ENCODE measurements around the gene SLC5A7.

Gene SLC5A7

DNA sequence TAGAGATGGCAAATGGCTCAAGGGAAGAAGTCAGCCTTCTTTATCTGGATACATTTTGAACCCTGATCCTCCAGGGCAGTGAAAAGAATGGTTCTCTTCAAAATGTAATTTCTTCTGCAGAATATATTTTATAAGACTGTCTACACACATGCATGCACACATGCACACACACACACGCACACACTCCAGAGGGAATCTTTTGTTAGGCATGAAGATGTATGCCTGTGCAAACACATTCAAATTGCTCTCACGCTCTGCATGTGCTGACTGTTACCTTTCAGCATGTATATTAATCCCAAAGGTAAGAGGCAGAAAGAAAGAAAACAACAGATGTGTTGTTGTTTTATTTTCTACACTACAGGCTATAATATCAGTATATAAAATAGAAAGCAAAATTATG, 43.2 kb downstream of the SLC5A7 start:
- no peak for TF ChIP-seq GATA3 (IDR thresholded peaks at IDR 0.05; ENCODE audit: low read depth, low read length)
- no peak for TF ChIP-seq GATA2 (IDR thresholded peaks at IDR 0.05; ENCODE audit: low read depth, low read length)

DNA sequence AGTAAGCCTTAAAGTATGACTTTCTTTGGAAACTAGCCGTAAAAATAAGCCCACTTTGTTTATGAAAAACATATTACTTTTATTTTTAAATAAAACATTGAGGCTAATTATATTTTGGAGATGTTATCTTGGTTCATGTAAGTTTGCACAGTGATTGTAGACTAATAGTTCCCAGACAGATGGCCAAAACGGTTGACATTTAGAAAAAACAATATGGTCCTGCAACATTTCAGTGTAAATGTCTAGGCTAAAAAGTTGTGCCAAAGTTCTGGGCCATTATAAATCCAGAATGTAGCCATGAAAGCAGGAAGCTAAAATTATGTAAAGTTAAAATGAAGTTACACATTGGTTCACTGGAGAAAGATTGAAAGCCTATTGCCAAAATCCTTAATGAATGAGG, 43.6 kb downstream of the SLC5A7 start:
- TF ChIP-seq GATA3 (IDR thresholded peaks at IDR 0.05; ENCODE audit: low read depth, low read length) (no peak), GATA2 (IDR thresholded peaks at IDR 0.05; ENCODE audit: low read depth, low read length) (no peak)

DNA sequence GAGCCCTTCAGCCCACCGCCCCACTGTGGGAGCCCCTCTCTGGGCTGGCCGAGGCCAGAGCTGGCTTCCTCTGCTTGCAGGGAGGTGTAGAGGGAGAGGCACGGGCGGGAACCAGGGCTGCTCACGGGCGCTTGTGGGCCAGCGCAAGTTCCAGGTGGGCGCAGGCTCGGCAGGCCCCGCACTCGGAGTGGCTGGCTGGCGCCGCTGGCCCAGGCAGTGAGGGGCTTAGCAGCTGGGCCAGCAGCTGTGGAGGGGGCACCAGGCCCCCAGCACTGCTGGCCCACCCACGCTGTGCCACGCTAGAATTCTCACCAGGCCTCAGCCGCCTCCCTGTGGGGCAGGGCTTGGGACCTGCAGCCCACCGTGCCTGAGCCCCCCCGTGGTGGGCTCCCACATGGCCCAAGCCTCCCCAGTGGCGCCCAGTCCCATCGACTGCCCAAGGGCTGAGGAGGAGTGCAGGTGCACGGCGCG, 45.2 kb downstream of the SLC5A7 start:
- TF ChIP-seq GATA2 (IDR thresholded peaks at IDR 0.05; ENCODE audit: low read depth, low read length) = no peak
- TF ChIP-seq GATA3 (IDR thresholded peaks at IDR 0.05; ENCODE audit: low read depth, low read length) = no peak

DNA sequence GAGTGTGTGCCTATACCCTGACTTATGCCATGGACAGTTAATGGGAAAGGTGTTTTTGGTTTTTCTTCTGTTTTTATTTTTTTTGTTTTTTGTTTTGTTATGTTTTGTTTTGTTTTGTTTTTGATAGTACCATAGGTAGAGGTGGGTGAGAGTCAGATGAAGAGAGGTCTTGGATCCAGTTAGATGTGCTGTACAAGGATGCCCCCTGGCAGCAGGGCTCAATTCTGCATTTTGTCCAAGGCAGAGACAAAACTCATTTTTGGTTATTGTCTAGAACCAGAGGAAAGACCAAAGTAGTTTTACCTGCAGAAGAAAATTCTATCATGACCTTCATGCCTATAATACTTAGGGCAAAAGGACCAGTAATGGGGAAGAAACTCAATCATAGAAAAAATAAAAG, 48.5 kb downstream of the SLC5A7 start:
- TF ChIP-seq GATA2 (IDR thresholded peaks at IDR 0.05; ENCODE audit: low read depth, low read length) = no peak
- TF ChIP-seq GATA3 (IDR thresholded peaks at IDR 0.05; ENCODE audit: low read depth, low read length) = no peak

DNA sequence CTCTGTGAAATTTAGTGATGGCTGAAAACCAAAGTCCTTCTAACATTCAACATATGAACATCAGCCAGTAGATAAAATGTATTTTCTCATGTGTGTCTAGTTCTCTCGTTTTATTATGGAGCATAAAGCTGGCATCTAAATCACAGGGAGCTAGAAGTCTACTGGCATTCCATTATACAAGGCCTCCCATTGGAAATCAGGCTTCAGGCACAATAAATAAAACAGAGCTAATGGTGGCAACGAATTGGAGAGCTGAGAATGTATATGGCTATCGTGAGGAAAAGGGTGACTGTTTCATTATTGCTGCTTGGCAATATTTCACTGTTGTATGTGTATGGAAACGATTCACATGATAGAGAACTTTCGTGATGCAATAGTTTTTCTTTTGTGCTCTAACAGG, 62.4 kb downstream of the SLC5A7 start:
- no peak for TF ChIP-seq GATA2 (IDR thresholded peaks at IDR 0.05; ENCODE audit: low read depth, low read length)
- TF ChIP-seq GATA3 (IDR thresholded peaks at IDR 0.05; ENCODE audit: low read depth, low read length) = no peak

DNA sequence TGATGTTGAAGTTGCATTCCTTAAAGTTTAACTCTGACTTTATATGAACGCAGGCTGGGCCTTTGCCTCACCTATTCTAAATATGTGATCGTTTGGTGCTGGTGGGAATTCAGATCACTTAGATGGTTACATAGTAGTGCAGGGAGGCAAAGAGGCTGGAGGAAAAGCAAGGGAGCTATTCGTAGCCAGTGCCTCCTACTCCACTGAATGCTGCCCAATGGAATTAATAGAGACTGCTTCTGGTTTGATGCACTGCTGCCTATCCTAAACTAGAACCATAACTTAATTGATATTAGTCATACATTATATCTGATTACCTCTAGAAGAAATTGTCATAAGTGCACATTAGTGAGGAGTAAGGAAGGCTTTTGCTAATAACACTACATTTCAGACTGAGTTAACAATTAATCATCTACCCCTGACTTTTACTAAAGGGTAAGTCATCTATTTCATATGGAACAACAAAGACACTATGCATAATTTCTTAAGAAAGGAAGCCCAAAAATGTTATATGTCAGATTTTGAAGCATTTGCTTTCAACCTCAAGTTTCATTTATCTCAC, 72.3 kb downstream of the SLC5A7 start:
- no peak for TF ChIP-seq GATA3 (IDR thresholded peaks at IDR 0.05; ENCODE audit: low read depth, low read length)
- TF ChIP-seq GATA2 (IDR thresholded peaks at IDR 0.05; ENCODE audit: low read depth, low read length) = no peak

DNA sequence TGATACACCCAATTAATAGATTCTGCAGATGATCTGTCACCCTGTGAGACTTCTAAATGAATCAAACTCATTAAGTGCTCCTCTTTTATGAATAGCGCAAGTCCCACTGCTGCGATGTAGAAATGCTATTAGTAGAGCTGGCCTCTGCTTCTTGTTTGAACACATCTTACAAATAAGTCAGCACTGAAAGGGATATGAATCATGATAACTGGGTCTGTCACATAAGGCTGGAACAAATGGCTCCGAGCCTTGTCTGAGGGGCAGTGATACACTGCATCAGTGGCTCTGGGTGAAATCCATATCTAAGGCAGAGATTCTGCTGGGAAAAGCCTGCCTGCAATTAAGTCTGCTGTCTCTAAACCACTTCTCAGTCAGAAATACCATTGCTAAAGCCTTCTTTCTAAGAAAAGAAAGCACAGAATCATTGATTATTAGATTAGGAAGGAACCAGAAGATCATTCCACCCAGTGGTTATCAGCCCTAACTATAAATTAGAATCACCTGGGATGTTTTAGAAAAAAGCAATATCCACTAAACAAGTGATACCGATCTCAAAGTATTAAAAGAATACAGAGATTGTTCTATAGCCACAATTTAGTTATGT, 75.2 kb downstream of the SLC5A7 start:
- TF ChIP-seq GATA3 (IDR thresholded peaks at IDR 0.05; ENCODE audit: low read depth, low read length) (0 out of 2 replicates have a peak, but pooled peaks have one; percentile 12), GATA2 (IDR thresholded peaks at IDR 0.05; ENCODE audit: low read depth, low read length) (0 out of 2 replicates have a peak, but pooled peaks have one; percentile 33)
